K562 (cell line): ENCODE data around the gene GTF2H4. TPM values are rescaled to one million over a fixed set of nuclear protein-coding genes. Genes with fewer than 3 reads are reported as not detected.

Source experiments
- ARID1B ChIP-seq: fragments of 450-650 bp; IDR thresholded peaks from 2 replicates; pipeline ENCODE4 v1.6.1; 2016; ENCODE audit warnings: antibody characterized with exemption, mild to moderate bottlenecking, inconsistent platforms
- ATF1 ChIP-seq, 2 experiments: fragments of 450-650 bp in 1 of 2; IDR thresholded peaks; 2 replicates each; pipeline ENCODE4 v1.6.1; 2016; ENCODE audit warnings: missing compliant biosample characterization in 1 of 2, missing genetic modification characterization in 1 of 2
- ATF4 ChIP-seq: fragments of 450-650 bp; formaldehyde crosslinking; IDR thresholded peaks from 2 replicates; pipeline ENCODE4 v1.4.0; 2022; ENCODE audit warnings: mild to moderate bottlenecking, moderate library complexity
- BCLAF1 ChIP-seq, 2 experiments: fragments of 450-650 bp in 1 of 2; IDR thresholded peaks; 2 replicates each; pipeline ENCODE4 v1.6.1; 2011 to 2017; ENCODE audit warnings: low read depth in 2 of 2, antibody characterized with exemption in 1 of 2, borderline replicate concordance in 1 of 2, low read length in 1 of 2, mild to moderate bottlenecking in 1 of 2, mixed read lengths in 1 of 2; ENCODE audit not compliant: control insufficient read depth in 1 of 2
- CBX1 ChIP-seq: sonication (generic); IDR thresholded peaks from 2 replicates; pipeline ENCODE4 v1.6.1; 2016; ENCODE audit warnings: antibody characterized with exemption, low read depth, mild to moderate bottlenecking
- CBX5 ChIP-seq: IDR thresholded peaks from 2 replicates; pipeline ENCODE4 v1.6.1; 2014; ENCODE audit warnings: low read depth, borderline replicate concordance
- HDAC2 ChIP-seq: fragments of 450-650 bp; IDR thresholded peaks from 2 replicates; pipeline ENCODE4 v1.6.1; 2016; ENCODE audit warnings: mild to moderate bottlenecking
- KLF13 ChIP-seq: fragments of 450-650 bp; IDR thresholded peaks from 2 replicates; pipeline ENCODE4 v1.6.1; 2016; ENCODE audit warnings: missing genetic modification characterization, low read depth, mild to moderate bottlenecking, missing compliant biosample characterization, moderate library complexity, borderline replicate concordance
- MAZ ChIP-seq, 2 experiments: fragments of 450-650 bp in 1 of 2; sonication (generic) in 1 of 2; formaldehyde crosslinking; IDR thresholded peaks in 1 of 2; conservative IDR thresholded peaks in 1 of 2; 2 replicates each; pipeline versions ENCODE4 v1.4.0 to v1.5.0; 2020; ENCODE audit warnings: mild to moderate bottlenecking in 1 of 2, missing genetic modification reagents in 1 of 2
- MED1 ChIP-seq: sonication (generic); formaldehyde crosslinking; IDR thresholded peaks from 2 replicates; pipeline ENCODE4 v1.8.1; 2023; ENCODE audit warnings: missing genetic modification reagents, borderline replicate concordance
- PHF8 ChIP-seq: fragments of 200-600 bp; sonication (generic); IDR thresholded peaks from 2 replicates; pipeline ENCODE4 v1.6.1; 2012; ENCODE audit warnings: mixed run types, mild to moderate bottlenecking, inconsistent platforms, low read length, moderate library complexity, borderline replicate concordance
- RBM22 ChIP-seq: fragments of 200-400 bp; formaldehyde crosslinking; IDR thresholded peaks from 2 replicates; pipeline ENCODE4 v1.6.1; 2018; ENCODE audit warnings: low read length, low read depth; ENCODE audit not compliant: poor library complexity, severe bottlenecking
- SMARCA4 ChIP-seq: fragments of 450-650 bp; IDR thresholded peaks from 2 replicates; pipeline ENCODE4 v1.6.1; 2016
- TAF9B ChIP-seq: fragments of 450-650 bp; IDR thresholded peaks from 2 replicates; pipeline ENCODE4 v1.6.1; 2018; ENCODE audit warnings: mild to moderate bottlenecking; ENCODE audit not compliant: partially characterized antibody
- TBP ChIP-seq: optimal IDR thresholded peaks from 2 replicates; pipeline ENCODE3; 2011; ENCODE audit warnings: low read depth, low read length, improper control_type of control experiment
- TRIM24 ChIP-seq, 2 experiments: fragments of 450-650 bp; IDR thresholded peaks; 2 replicates each; pipeline ENCODE4 v1.6.1; 2016
- TRIM28 ChIP-seq: fragments of 450-650 bp; IDR thresholded peaks from 2 replicates; pipeline ENCODE4 v1.6.1; 2017
- ZBTB1 ChIP-seq: sonication (generic); formaldehyde crosslinking; IDR thresholded peaks from 2 replicates; pipeline ENCODE4 v1.8.1; 2023; ENCODE audit warnings: missing genetic modification reagents, low read depth, mild to moderate bottlenecking, borderline replicate concordance
- ZNF134 ChIP-seq: fragments of 250-450 bp; sonication (Bioruptor Pico); conservative IDR thresholded peaks from 2 replicates; pipeline ENCODE4 v1.4.0; 2020
- polyA plus RNA-seq, 8 experiments: library from polyadenylated mRNA; depleted of rRNA in 4 of 8; stranded (reverse) in 5 of 8; unstranded in 3 of 8; fragments of >200 nt; fragmentation: Nextera tagmentation in 2 of 8; fragmentation: Illumina TruSeq in 1 of 8; extraction: Ambion mirVana in 2 of 8; extraction: Trizol in 1 of 8; gene quantifications; 2 replicates each; pipeline versions ENCODE4 v1.2.1 to v1.2.3, GENCODE V29; 2011 to 2014; ENCODE audit warnings: inconsistent platforms in 1 of 8, missing spikeins in 1 of 8
- total RNA-seq, 7 experiments: library from RNA; depleted of rRNA in 6 of 7; stranded (reverse); fragments of >200 nt in 6 of 7; fragmentation: Illumina TruSeq in 2 of 7; extraction: Trizol in 2 of 7; gene quantifications; 2 replicates each; pipeline versions ENCODE4 v1.2.1 to v1.2.3, GENCODE V29; 2011 to 2021; ENCODE audit warnings: low replicate concordance in 1 of 7
- TF ChIP-seq, protein P1 (sequence below): fragments of 450-650 bp; IDR thresholded peaks from 2 replicates; pipeline ENCODE4 v1.6.1; 2016
- TF ChIP-seq, protein P2 (sequence below), 2 experiments: fragments of 200-800 bp in 1 of 2; sonication (Bioruptor generic) in 1 of 2; sonication (generic) in 1 of 2; formaldehyde crosslinking in 1 of 2; IDR thresholded peaks in 1 of 2; conservative IDR thresholded peaks in 1 of 2; 2 replicates each; pipeline versions ENCODE4 v1.5.0 to v1.6.1; 2016 to 2020; ENCODE audit warnings: missing compliant biosample characterization in 1 of 2, missing genetic modification characterization in 1 of 2, missing genetic modification reagents in 1 of 2

Gene GTF2H4
- total and polyA plus RNA-seq, 9 of the 15 experiments (the other 6 are each of a cell fraction or from before 2014, with no cell fraction given) = 3.6 to 86.1 (median 39.6) TPM

DNA sequence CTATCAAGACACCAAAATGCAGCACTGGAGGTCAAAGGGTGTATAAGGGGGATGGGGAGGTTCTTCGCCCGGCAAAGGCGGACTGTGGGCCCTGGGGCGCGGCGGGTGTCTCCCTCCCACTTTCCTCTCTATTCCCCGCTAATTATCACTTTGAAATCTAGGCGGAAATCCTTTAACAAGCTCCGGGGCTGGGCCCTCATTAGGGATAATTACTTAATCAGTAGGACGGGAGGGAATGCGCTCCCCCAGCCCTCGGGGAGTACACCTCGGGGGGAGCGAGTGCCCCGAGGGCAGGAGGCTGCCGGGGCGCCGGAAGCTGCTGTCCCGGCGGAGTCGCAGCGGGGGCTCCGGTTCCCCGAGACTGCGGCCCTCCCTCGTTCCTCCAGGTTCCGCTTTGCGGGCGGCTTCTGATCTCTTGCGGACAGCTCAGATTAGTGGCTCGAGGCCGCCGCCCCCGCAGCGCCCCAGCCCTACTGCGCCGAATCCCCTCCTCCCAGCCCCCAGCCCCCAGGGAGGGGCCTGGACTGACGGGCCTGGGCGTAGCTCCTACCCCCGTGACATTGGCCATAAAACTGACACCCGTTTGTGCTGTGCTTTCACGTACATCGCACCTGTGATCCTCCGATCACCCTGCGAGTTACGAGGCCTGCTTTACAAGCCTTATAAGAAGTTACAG is 47.5 kb downstream of the GTF2H4 start (continued):
- peak; percentile 99 for TF ChIP-seq TAF9B
- TF ChIP-seq CBX1 = no peak
- TF ChIP-seq ATF4 (CRISPR knock-in tag) = no peak
- peak; percentile 95 to 98; a peak in 3 of 4 replicates for TF ChIP-seq MAZ (CRISPR knock-in tag; conservative IDR thresholded peaks at IDR 0.05 in 1 of 2, IDR thresholded peaks at IDR 0.05 in 1 of 2)
- TF ChIP-seq BCLAF1 (IDR thresholded peaks at IDR 0.05; ENCODE audit: borderline replicate concordance in 1 of 2, control insufficient read depth in 1 of 2, low read depth in 2 of 2, low read length in 1 of 2) = peak in 1 of 2 experiments; percentile 94; a peak in 2 of 4 replicates
- no peak for TF ChIP-seq MED1
- peak; percentile 50; the same call in 1 of the 2 replicates for TF ChIP-seq HDAC2
- peak; percentile 91 for TF ChIP-seq TBP
- TF ChIP-seq RBM22 = peak; percentile 48
- no peak for TF ChIP-seq ATF1 (CRISPR knock-in tag; IDR thresholded peaks at IDR 0.05)
- TF ChIP-seq ATF1 (tag; IDR thresholded peaks at IDR 0.05) = peak; percentile 70
- TF ChIP-seq, protein P1, sequence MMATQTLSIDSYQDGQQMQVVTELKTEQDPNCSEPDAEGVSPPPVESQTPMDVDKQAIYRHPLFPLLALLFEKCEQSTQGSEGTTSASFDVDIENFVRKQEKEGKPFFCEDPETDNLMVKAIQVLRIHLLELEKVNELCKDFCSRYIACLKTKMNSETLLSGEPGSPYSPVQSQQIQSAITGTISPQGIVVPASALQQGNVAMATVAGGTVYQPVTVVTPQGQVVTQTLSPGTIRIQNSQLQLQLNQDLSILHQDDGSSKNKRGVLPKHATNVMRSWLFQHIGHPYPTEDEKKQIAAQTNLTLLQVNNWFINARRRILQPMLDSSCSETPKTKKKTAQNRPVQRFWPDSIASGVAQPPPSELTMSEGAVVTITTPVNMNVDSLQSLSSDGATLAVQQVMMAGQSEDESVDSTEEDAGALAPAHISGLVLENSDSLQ = peak; percentile 87
- TF ChIP-seq ZBTB1 (CRISPR knock-in tag) = no peak
- no peak for TF ChIP-seq ZNF134 (CRISPR knock-in tag)
- TF ChIP-seq KLF13 = no peak
- peak in 1 of 2 experiments; percentile 97; a peak in 2 of 4 replicates for TF ChIP-seq TRIM24 (IDR thresholded peaks at IDR 0.05)
- TF ChIP-seq CBX5 = 0 out of 2 replicates have a peak, but pooled peaks have one; percentile 50
- TF ChIP-seq ARID1B = peak; percentile 79
- TF ChIP-seq SMARCA4 = peak; percentile 42
- TF ChIP-seq, protein P2, sequence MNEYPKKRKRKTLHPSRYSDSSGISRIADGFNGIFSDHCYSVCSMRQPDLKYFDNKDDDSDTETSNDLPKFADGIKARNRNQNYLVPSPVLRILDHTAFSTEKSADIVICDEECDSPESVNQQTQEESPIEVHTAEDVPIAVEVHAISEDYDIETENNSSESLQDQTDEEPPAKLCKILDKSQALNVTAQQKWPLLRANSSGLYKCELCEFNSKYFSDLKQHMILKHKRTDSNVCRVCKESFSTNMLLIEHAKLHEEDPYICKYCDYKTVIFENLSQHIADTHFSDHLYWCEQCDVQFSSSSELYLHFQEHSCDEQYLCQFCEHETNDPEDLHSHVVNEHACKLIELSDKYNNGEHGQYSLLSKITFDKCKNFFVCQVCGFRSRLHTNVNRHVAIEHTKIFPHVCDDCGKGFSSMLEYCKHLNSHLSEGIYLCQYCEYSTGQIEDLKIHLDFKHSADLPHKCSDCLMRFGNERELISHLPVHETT (CRISPR knock-in tag; conservative IDR thresholded peaks at IDR 0.05 in 1 of 2, IDR thresholded peaks at IDR 0.05 in 1 of 2) = peak in 1 of 2 experiments; percentile 75; a peak in 2 of 4 replicates
- TF ChIP-seq PHF8 = peak; percentile 61
- TF ChIP-seq TRIM28 = peak; percentile 50; the same call in 1 of the 2 replicates
